GM18519 (cell line): ENCODE results near the gene OR6M1.
A peak's percentile ranks its signal among the peaks of the same experiment; 100 is the strongest.

Source experiments
- ATAC-seq: cut with Tn5 transposase; IDR thresholded peaks from one replicate; pipeline ENCODE4 v1.9.1; 2021; ENCODE audit warnings: mild to moderate bottlenecking, moderate library complexity; ENCODE audit not compliant: unreplicated experiment, low FRiP score

Gene OR6M1

GRCh38 chr11:123806249-123806648, at the start of gene OR6M1:
Gene OR6M1, minus strand, starts transcription at chr11:123806349. Its CDS starts 0 bp downstream, at chr11:123806349.
- ATAC-seq = no peak

DNA sequence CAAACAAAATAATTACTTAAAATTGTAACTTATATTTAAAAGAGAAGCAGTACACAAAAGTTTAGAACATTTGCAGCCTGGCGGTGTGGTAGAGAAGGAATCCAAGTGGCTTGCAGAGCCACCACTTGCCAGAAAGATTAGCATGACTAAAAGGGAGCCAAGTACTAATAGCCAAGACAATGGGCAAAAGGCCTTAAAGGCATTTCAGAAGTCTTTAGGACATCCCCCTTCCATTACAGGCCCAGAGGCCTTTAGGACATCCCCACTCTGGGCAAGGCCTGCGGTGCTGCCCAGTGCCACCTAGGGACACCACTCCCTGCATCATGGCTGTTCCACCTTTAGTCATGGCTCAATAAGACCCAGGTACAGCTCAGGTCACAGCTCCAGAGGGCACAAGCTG, 46.9 kb upstream of the OR6M1 start:
- ATAC-seq = no peak

DNA sequence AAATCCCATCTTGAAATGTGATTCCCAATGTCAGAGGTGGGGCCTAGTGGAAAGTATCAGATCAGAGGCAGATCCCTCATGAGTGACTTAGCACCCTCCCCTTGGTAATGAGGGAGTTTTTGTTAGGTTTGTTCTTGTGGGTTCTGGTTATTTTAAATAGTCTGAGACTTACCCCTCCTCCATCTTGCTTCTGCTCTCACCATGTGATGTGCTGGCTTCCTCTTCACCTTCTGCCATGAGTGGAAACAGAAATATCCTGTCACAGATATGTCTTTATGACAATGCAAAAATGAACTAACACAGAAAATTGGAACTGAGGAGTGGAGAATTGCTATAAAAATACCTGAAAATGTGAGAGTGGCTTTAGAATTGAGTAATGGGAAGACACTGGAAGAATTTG, 46.2 kb upstream of the OR6M1 start:
- ATAC-seq = no peak

- ATAC-seq = no peak
These were observed 45.0 kb upstream of the OR6M1 start for GRCh38 chr11:123851110-123851509.

- ATAC-seq = no peak
These were observed 35.0 kb upstream of the OR6M1 start for GRCh38 chr11:123841174-123841573.

DNA sequence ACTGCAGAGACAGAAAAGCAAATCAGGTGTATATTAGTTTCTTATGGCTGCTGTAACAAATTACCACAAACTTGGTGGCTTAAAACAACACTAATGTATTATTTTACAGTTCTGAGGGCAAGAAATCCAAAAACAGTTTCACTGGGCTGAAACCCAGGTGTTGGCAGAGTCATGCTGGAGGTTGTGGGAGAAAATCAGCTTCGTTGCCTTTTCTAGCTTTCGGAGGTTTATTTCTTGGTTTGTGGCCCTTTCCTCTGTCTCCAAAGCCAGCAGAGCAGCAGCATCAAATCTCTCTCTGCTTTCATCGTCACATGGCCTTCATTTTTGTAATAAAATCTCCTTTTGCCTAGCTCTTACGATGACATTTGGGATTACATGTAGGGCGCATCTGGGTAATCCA, 33.0 kb upstream of the OR6M1 start:
- no peak for ATAC-seq

DNA sequence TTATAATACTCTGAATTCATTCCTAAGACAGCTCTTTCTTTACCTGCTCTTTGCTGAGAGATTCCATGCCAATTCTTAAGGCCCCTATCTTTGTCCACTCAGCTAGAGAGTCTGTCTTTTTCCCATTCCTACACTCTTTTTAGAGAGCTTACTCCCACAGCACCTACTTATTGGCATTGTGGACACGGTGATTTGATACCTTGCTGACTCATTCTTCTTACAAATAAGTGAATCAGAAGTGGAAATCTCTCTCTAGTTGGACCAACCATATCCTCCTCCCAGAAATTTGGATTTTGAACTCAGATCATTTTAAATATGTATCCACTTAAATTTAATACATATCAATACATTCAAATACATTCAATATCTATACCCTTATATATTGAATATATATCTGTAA, 32.5 kb upstream of the OR6M1 start:
- no peak for ATAC-seq

DNA sequence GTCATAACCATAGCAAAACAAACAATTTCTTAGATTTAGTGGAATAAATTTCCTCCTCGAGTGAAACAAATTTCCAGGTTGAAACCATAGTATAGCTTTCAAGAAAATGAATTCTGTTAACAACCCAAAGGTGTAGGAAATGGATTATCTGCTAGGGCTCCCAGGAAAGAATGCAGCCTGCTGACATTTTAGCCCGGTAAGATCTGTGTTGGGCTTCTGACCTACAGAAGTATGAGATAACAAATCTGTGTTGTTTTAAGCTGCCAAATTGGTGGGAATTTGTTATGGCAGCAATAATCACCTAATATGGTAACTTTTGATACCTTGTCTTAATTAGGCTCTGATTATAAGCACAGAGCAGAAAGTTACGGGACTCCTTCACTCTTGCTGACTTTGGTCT, 32.0 kb upstream of the OR6M1 start:
- ATAC-seq = no peak

- ATAC-seq = no peak
These were observed 26.9 kb upstream of the OR6M1 start for GRCh38 chr11:123833095-123833494.

DNA sequence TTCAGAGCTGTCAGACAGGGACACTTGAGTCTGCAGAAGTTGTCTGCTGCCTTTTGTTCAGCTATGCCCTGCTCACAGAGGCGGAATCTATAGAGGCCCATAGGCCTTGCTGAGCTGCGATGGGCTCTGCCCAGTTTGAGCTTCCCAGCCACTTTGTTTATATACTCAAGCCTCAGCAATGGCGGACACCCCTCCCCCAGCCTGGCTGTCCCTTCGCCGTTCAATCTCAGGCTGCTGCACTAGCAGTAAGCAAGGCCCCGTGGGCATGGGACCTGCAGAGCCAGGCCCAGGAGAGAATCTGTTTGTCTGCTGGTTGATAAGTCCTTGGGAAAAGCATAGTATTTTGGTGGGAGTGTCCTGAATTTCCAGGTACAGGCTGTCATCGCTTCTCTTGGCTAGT, 23.6 kb upstream of the OR6M1 start:
- ATAC-seq = no peak

DNA sequence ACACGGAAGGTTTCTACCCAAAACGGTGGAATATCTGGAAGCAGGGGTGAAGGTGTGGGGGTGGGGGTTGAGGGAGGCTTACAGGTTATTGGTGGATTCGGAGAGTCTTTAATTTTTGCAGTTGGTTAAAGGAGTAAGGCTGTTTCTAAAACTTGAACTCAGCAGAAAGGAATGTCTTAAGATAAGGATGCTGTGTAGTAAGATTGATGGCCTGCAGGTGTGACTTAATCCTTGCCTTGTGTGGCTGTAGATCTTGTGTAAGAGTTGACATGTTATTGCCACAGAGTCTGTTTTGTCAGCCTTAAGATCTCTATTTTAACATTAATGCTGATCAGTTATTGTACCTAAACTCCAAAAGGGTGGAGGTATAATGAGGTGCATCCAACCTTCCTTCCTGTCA, 16.4 kb upstream of the OR6M1 start:
- ATAC-seq = no peak

- ATAC-seq = peak; percentile 73
These were observed 15.9 kb upstream of the OR6M1 start for GRCh38 chr11:123822032-123822431.

GRCh38 chr11:123815122-123815521, 9.0 kb upstream of the OR6M1 start:
- ATAC-seq = no peak

DNA sequence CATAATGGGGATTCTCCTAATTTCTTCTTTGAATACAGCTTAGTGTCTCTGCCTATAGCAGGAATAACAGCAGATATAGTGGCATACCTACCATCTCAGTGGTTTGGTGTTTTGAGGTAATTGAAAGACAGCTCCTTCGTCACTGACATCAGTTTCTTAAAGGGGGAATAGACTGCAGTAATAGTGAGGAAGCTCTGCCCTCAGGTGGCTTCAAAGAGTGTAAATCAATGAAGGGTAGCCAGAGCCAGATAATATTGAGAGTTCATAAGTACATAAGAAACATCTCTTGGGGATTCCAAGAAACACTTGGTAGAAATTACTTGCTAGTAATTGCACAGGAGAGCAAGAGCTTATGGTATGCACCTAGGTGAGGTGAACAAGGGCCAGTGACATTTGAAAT, 4.4 kb downstream of the OR6M1 start:
- ATAC-seq = no peak

DNA sequence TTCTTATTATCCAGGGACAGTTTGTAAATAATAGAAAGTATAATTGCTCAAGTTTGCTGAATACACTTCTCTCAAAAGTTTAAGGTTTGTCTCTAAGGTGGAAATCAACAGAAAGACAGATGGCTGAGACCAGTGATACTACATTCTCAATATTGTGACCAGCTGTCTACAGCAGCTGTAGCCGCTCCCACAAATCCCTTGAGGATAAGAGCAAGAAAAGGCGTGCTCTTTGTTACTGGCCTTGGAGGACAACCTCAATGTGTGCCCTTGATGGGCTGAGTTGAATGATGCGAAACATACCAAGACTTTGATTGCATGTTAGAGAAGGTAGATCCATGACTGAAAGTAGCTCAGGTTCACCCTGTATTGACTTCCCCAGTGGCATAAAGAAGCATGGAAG, 6.1 kb downstream of the OR6M1 start:
- ATAC-seq = no peak

GRCh38 chr11:123799438-123799837, 6.7 kb downstream of the OR6M1 start:
- ATAC-seq = no peak

- ATAC-seq = no peak
These were observed 7.5 kb downstream of the OR6M1 start for GRCh38 chr11:123798513-123799252.

DNA sequence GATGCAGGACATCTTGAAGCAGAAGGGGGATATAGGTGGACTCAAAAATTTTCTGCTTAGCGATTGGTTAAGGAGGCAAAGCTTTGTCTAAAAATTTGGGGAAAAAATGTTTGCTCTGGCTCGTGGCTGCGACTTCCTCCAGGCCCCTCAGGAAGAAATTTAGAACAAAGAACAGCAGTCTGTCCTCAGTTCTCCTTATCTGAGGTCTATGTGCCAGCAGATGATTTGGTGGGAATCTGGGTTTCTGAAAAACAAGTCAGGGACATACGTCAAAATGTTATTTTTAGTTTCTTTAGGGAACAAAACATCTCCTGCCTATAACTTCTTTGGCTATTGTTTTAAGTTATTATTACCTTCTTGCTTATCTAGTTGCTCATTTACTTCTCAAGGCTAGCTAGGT, 8.1 kb downstream of the OR6M1 start:
- no peak for ATAC-seq

- no peak for ATAC-seq
These were observed 8.6 kb downstream of the OR6M1 start for GRCh38 chr11:123797541-123797940.

DNA sequence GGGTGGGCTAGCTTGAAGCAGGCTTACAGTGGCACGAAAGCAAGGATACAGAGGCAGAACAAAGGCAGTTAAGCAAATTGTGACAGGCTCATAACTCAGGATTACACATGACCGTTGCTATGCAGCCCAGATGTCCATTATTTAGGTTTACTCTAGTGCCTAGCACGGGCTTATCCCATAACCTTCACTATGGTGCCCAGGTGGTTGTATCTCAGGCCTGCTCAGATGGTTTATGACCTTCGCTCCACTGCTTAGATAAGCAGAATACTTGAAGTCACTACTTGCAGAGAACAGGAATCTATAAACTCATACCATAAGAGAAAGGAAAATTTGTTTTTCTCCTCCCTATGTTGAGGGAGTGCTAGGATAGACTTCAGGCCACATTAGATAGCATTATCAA, 9.0 kb downstream of the OR6M1 start:
- no peak for ATAC-seq

DNA sequence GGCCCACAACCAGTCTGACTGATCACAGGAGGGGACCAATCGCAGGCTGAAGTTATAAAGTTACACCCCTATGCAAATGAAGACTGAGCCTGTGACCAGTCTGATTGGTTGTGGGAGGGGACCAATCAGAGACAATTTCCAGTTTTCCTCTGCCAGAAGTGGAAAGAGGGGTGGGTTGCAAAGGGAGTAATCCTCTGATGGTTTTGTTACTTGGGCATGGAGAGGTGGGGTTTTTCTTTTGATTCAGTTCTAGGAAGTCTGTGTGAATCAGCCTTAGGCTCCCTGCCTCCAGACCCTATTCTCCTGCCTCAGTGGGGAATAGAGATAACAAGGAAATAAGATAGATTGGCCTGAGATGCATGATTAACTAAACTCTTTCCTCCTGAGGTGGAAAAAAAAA, 9.9 kb downstream of the OR6M1 start:
- ATAC-seq = no peak

DNA sequence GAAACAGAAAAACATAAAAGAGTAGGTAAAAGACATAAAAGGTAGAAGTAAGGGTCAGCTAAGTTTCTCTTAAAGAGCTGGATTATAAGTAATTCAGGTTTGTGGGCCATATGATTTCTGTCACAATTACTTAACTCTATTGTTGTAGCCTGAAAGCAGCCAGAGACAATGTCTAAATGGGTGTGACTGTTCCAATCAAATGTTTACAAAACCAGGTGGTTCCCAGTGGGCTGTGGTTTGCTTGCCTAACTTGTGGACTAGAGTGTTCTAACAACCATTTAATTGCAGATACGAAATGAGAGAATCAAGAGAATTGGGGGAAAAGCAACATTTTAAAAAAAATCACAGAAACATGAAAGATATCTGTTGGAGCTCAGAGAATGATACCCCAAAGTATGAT, 22.6 kb downstream of the OR6M1 start:
- ATAC-seq = no peak

GRCh38 chr11:123778511-123778910, 27.6 kb downstream of the OR6M1 start:
- ATAC-seq = no peak
